ENCODE data around the gene LRRC74B.
A peak's percentile ranks its signal among the peaks of the same experiment; 100 is the strongest.
"Not testable (repeated sequence)": the region's sequence is repeated elsewhere in the genome, so short reads cannot be mapped to it uniquely, and the experiment has no call there.

Gene LRRC74B

GRCh38 chr22:21077884-21078508, 32.2 kb downstream of the LRRC74B start:
- DNase-seq (ENCODE audit: low spot score) = no peak

- DNase-seq (ENCODE audit: low spot score) = no peak
Measured at GRCh38 chr22:21078916-21079315, 33.2 kb downstream of the LRRC74B start.

- no peak for DNase-seq (ENCODE audit: low spot score)
Measured at GRCh38 chr22:21079493-21079892, 33.7 kb downstream of the LRRC74B start.

- DNase-seq (ENCODE audit: low spot score) = no peak
Measured at GRCh38 chr22:21080435-21081137, 34.8 kb downstream of the LRRC74B start.

- DNase-seq (ENCODE audit: low spot score) = no peak
Measured at GRCh38 chr22:21082248-21082647, 36.5 kb downstream of the LRRC74B start.

GRCh38 chr22:21087119-21087518, 41.4 kb downstream of the LRRC74B start:
- DNase-seq (ENCODE audit: low spot score) = no peak

- not testable (repeated sequence) for DNase-seq (ENCODE audit: low spot score)
Measured at GRCh38 chr22:21087926-21088325, 42.2 kb downstream of the LRRC74B start.

GRCh38 chr22:21091220-21091619, 45.5 kb downstream of the LRRC74B start:
- DNase-seq (ENCODE audit: low spot score) = not testable (repeated sequence)

GRCh38 chr22:21092797-21093554, 47.2 kb downstream of the LRRC74B start:
- DNase-seq (ENCODE audit: low spot score) = no peak

GRCh38 chr22:21093555-21094137, 47.9 kb downstream of the LRRC74B start:
- DNase-seq (ENCODE audit: low spot score) = not testable (repeated sequence)

- no peak for DNase-seq (ENCODE audit: low spot score)
Measured at GRCh38 chr22:21094911-21095772, 49.4 kb downstream of the LRRC74B start.

GRCh38 chr22:21095773-21096107, 50.0 kb downstream of the LRRC74B start:
- DNase-seq (ENCODE audit: low spot score) = no peak

GRCh38 chr22:21096878-21097277, 51.1 kb downstream of the LRRC74B start:
- DNase-seq (ENCODE audit: low spot score) = not testable (repeated sequence)

- no peak for DNase-seq (ENCODE audit: low spot score)
Measured at GRCh38 chr22:21098099-21098671, 52.4 kb downstream of the LRRC74B start.

- DNase-seq (ENCODE audit: low spot score) = no peak
Measured at GRCh38 chr22:21099578-21099977, 53.8 kb downstream of the LRRC74B start.

GRCh38 chr22:21100149-21101032, 54.6 kb downstream of the LRRC74B start:
- peak; percentile 6 for DNase-seq (ENCODE audit: low spot score)

- DNase-seq (ENCODE audit: low spot score) = no peak
Measured at GRCh38 chr22:21101877-21102638, 56.3 kb downstream of the LRRC74B start.

- peak; percentile 80 for DNase-seq (ENCODE audit: low spot score)
Measured at GRCh38 chr22:21102659-21103267, 57.0 kb downstream of the LRRC74B start.

GRCh38 chr22:21103633-21104032, 57.9 kb downstream of the LRRC74B start:
- DNase-seq (ENCODE audit: low spot score) = no peak

Data from kidney tubule cell (primary cell).